Keratinocyte (primary cell): ENCODE measurements around the gene VAMP1. TPM values are rescaled to one million over a fixed set of nuclear protein-coding genes. Genes with fewer than 3 reads are reported as not detected.

Experiments
- DNase-seq: peaks from one replicate; pipeline ENCODE4 v3.0.0-alpha.2; 2011; ENCODE audit warnings: low read depth, missing footprints, low spot score
- FAIRE-seq: peaks from 2 replicates; lab custom pipeline; 2011; peaks lifted over from hg19 to GRCh38; lab: Jason Lieb, UNC
- H2AFZ ChIP-seq: 2 replicates; pipeline ENCODE4 v1.6.0; 2012; ENCODE audit warnings: low read length, control low read depth, inconsistent platforms; ENCODE audit not compliant: control insufficient read depth
- H3K27ac ChIP-seq: 2 replicates; pipeline ENCODE4 v1.5.1; 2011; ENCODE audit warnings: low read length; ENCODE audit not compliant: control insufficient read depth, insufficient read depth
- H3K27me3 ChIP-seq: 3 replicates; pipeline ENCODE4 v1.6.0; 2011; ENCODE audit warnings: low read length; ENCODE audit not compliant: control insufficient read depth, insufficient read depth; ENCODE audit errors: extremely low read depth
- H3K36me3 ChIP-seq, 2 experiments: 2 replicates in 1 of 2; 3 replicates in 1 of 2; pipeline ENCODE4 v1.5.1; 2011; ENCODE audit warnings: low read length in 2 of 2, mild to moderate bottlenecking in 1 of 2; ENCODE audit not compliant: control insufficient read depth in 2 of 2, insufficient read depth in 2 of 2; ENCODE audit errors: extremely low read depth in 1 of 2
- H3K4me1 ChIP-seq: 3 replicates; pipeline ENCODE4 v1.5.1; 2011; ENCODE audit warnings: low read length; ENCODE audit not compliant: control insufficient read depth, insufficient read depth; ENCODE audit errors: extremely low read depth
- H3K4me2 ChIP-seq: 3 replicates; pipeline ENCODE4 v1.6.0; 2011; ENCODE audit warnings: low read depth, low read length; ENCODE audit not compliant: control insufficient read depth, insufficient read depth; ENCODE audit errors: extremely low read depth
- H3K4me3 ChIP-seq, 3 experiments: fragments of 200-600 bp in 1 of 3; sonication (generic) in 1 of 3; 2 replicates in 2 of 3; 3 replicates in 1 of 3; pipeline ENCODE4 v1.5.1; 2011 to 2016; ENCODE audit warnings: low read length in 3 of 3, mild to moderate bottlenecking in 3 of 3, control low read depth in 2 of 3, inconsistent platforms in 1 of 3, low read depth in 1 of 3, mixed read lengths in 1 of 3, mixed run types in 1 of 3, moderate library complexity in 1 of 3; ENCODE audit not compliant: control insufficient read depth in 2 of 3, insufficient read depth in 2 of 3; ENCODE audit errors: extremely low read depth in 1 of 3
- H3K79me2 ChIP-seq: 2 replicates; pipeline ENCODE4 v1.6.0; 2012; ENCODE audit warnings: low read length; ENCODE audit not compliant: control insufficient read depth, insufficient read depth
- H3K9ac ChIP-seq: 3 replicates; pipeline ENCODE4 v1.6.0; 2011; ENCODE audit warnings: low read length; ENCODE audit not compliant: control insufficient read depth, insufficient read depth; ENCODE audit errors: extremely low read depth
- H3K9me1 ChIP-seq: 3 replicates; pipeline ENCODE4 v1.6.0; 2011; ENCODE audit warnings: low read length; ENCODE audit not compliant: control insufficient read depth, insufficient read depth; ENCODE audit errors: extremely low read depth
- H3K9me3 ChIP-seq: 2 replicates; pipeline ENCODE4 v1.5.1; 2012; ENCODE audit warnings: low read depth, low read length; ENCODE audit not compliant: control insufficient read depth
- H4K20me1 ChIP-seq: 3 replicates; pipeline ENCODE4 v1.6.0; 2011; ENCODE audit warnings: low read length; ENCODE audit not compliant: control insufficient read depth, insufficient read depth; ENCODE audit errors: extremely low read depth
- CTCF ChIP-seq, 3 experiments: IDR thresholded peaks in 1 of 3; conservative IDR thresholded peaks in 1 of 3; optimal IDR thresholded peaks in 1 of 3; 2 replicates in 2 of 3; 3 replicates in 1 of 3; pipeline versions ENCODE3 to v1.5.1; 2011; ENCODE audit warnings: low read length in 3 of 3, mild to moderate bottlenecking in 3 of 3, moderate library complexity in 2 of 3, control low read depth in 1 of 3, inconsistent platforms in 1 of 3; ENCODE audit not compliant: insufficient read depth in 2 of 3; ENCODE audit errors: extremely low read depth in 1 of 3
- EZH2 ChIP-seq: IDR thresholded peaks from one replicate; pipeline ENCODE4 v1.6.1; 2012; ENCODE audit warnings: inconsistent platforms, mild to moderate bottlenecking, low read length, moderate library complexity
- dilution Hi-C: fragments of 300-500 bp; cut with MboI; formaldehyde crosslinking; loops from one replicate; pipeline ENCODE4 v1.7.0; 2020; ENCODE audit warnings: low sequenced_read_pairs; ENCODE audit not compliant: extremely low pct_ligation_motif_present
- polyA plus RNA-seq, 5 experiments: library from polyadenylated mRNA; depleted of rRNA in 3 of 5; stranded (reverse) in 3 of 5; stranded (forward) in 1 of 5; unstranded in 1 of 5; fragments of >200 nt; gene quantifications; 1 replicate in 1 of 5; 2 replicates in 3 of 5; 3 replicates in 1 of 5; pipeline versions ENCODE4 v1.2.1 to v1.2.3, GENCODE V29; 2011 to 2012; ENCODE audit warnings: missing spikeins in 2 of 5, low read depth in 1 of 5, low replicate concordance in 1 of 5

Gene VAMP1
- polyA plus RNA-seq, 1 donor (not counting 4 experiments of a cell fraction or from before 2014, with no cell fraction given) = 6.7 TPM

- Histone ChIP-seq H4K20me1 (no peaks in the 10 kb centered on the region), H3K9ac (no peak overlapping the region), H3K9me1 (no peaks in the 10 kb centered on the region), H3K9me3 (no peaks in the 10 kb centered on the region), H3K36me3 (no peaks in the 10 kb centered on the region), H3K27me3 (no peaks in the 10 kb centered on the region), H3K4me1 (peaks cover 15% of the 10 kb centered on the region), H3K27ac (no peak overlapping the region), H2AFZ (no peak overlapping the region), H3K4me2 (no peak overlapping the region), H3K4me3 (no peak overlapping the region), H3K79me2 (no peaks in the 10 kb centered on the region)
- TF ChIP-seq CTCF (optimal IDR thresholded peaks at IDR 0.05 in 1 of 3, IDR thresholded peaks at IDR 0.05 in 1 of 3, conservative IDR thresholded peaks at IDR 0.05 in 1 of 3; ENCODE audit: extremely low read depth in 1 of 3, insufficient read depth in 2 of 3, low read length in 3 of 3) = no peak
- TF ChIP-seq EZH2 = no peak
- FAIRE-seq (no peak), DNase-seq (no peak)
- dilution Hi-C loops = no loop called here
Observed at GRCh38 chr12:6434205-6435140, 36.0 kb downstream of the VAMP1 start.

DNA sequence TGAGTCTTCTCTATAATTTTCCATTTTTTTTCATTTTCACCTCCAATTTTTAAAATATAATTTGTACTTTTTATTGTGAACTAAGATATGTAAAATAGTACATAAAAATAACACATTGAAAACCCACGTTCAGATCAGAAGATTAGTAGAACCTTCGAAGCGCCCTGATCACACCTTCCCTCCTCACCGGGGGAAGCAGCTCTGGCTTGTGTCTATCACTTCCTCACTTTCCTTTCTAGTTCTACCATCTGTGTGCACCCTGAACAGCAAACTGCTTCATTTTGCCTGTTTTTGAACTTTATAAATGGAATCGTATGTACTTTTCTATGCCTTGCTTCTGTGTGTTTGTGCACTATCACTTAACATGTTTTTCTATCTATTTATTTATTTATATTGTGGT lies 37.5 kb downstream of the VAMP1 start:
- Histone ChIP-seq H3K9ac (no peak overlapping the region), H3K4me2 (no peak overlapping the region), H3K9me1 (no peaks in the 10 kb centered on the region), H4K20me1 (no peaks in the 10 kb centered on the region), H2AFZ (no peak overlapping the region), H3K79me2 (no peaks in the 10 kb centered on the region), H3K27ac (no peak overlapping the region), H3K9me3 (no peaks in the 10 kb centered on the region), H3K36me3 (no peaks in the 10 kb centered on the region), H3K4me3 (no peak overlapping the region), H3K27me3 (no peaks in the 10 kb centered on the region), H3K4me1 (peaks cover 15% of the 10 kb centered on the region)
- no peak for TF ChIP-seq EZH2
- dilution Hi-C loops = no loop called here
- FAIRE-seq (no peak), DNase-seq (no peak)
